ENCODE measurements around the gene KLHDC8A. TPM values are rescaled to one million over a fixed set of nuclear protein-coding genes. Genes with fewer than 3 reads are reported as not detected.

KLHDC8A gene
- total RNA-seq, 1 donor, result not detected

DNA sequence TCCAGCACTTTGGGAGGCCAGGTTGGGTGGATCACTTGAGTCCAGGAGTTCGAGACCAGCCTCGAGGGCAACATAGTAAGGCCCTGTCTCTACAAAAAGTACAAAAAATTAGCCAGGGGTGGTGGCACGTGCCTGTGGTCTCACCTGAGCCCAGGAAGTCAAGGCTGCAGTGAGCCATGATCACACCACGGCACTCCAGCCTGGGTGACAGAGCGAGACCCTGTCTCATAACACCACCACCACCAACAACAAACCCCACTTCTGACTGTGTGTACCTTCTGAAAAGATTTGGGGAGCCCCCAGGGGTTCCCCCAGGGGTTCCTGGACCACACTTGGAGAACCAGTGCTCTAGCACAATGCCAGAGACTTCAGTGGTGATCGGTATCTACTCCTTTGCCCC is 65.1 kb downstream of the KLHDC8A start:
- H3K4me2 ChIP-seq (ENCODE audit: insufficient read depth, low read length), result no peak overlapping the region
- no peaks in the 10 kb centered on the region for H3K79me2 ChIP-seq (ENCODE audit: insufficient read depth, low read length)
- DNase-seq (ENCODE audit: insufficient read length, low spot score, missing footprints), result no peak
- H3K4me3 ChIP-seq (ENCODE audit: insufficient read depth, low read length), result no peak overlapping the region
- no peaks in the 10 kb centered on the region for H3K9me3 ChIP-seq (ENCODE audit: low read depth, low read length)
- H2AFZ ChIP-seq (ENCODE audit: low read length), result no peak overlapping the region
- H4K20me1 ChIP-seq (ENCODE audit: insufficient read depth, low read length), result no peaks in the 10 kb centered on the region
- no peak for TF ChIP-seq CTCF (IDR thresholded peaks at IDR 0.05; ENCODE audit: extremely low read depth, low read depth, low read length)
- peaks cover 43% of the 10 kb centered on the region for H3K4me1 ChIP-seq (ENCODE audit: insufficient read depth, low read length)
- H3K27me3 ChIP-seq (ENCODE audit: insufficient read depth, low read length), result no peaks in the 10 kb centered on the region
- H3K27ac ChIP-seq (ENCODE audit: low read depth, low read length), result no peak overlapping the region
- H3K36me3 ChIP-seq (ENCODE audit: insufficient read depth, low read length), result no peaks in the 10 kb centered on the region

DNA sequence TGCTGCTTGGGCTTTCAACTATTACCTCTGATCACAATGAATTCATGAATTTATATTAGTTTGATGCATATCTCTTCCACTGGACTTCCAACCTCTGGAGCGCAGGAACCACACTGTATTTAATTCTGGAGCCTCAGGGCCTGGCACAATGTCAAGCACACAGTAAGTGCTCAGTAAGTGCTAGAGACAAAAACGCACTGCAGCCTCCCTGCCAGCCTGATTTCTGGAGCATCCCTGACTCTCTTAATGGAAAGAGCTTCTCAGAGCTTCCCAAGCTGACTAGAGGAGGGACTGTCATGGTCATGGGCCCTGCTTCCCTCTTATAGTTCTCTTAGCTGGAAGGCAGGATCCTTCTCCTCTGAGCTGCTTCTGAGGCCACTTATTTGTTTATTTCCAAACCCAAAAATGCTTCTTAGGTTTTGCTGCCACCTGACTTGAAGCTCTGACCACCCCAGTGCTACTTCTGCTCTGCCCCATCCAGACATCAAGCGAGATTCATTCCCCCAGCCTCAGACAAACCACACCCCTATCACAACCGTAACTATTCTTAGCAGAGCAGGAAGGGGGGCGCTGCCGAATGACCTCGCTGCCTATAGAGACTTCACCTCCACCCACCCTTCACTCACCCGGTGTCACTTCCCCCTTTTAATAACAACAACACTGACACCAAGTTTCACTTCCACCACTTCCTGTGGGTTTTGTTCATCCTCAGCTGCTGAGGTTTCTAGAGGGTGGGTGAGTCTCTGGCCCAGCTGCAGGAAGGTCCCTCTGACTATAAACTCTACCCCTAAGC is 68.8 kb downstream of the KLHDC8A start:
- H2AFZ ChIP-seq (ENCODE audit: low read length), result peak overlapping the region; percentile 71
- no peak for TF ChIP-seq CTCF (IDR thresholded peaks at IDR 0.05; ENCODE audit: extremely low read depth, low read depth, low read length)
- H3K4me1 ChIP-seq (ENCODE audit: insufficient read depth, low read length), result peaks cover 47% of the 10 kb centered on the region
- no peak overlapping the region for H3K4me3 ChIP-seq (ENCODE audit: insufficient read depth, low read length)
- H3K36me3 ChIP-seq (ENCODE audit: insufficient read depth, low read length), result no peaks in the 10 kb centered on the region
- H3K27me3 ChIP-seq (ENCODE audit: insufficient read depth, low read length), result no peaks in the 10 kb centered on the region
- peak overlapping the region; percentile 15 for H3K4me2 ChIP-seq (ENCODE audit: insufficient read depth, low read length)
- H3K79me2 ChIP-seq (ENCODE audit: insufficient read depth, low read length), result no peaks in the 10 kb centered on the region
- peak; percentile 53 for DNase-seq (ENCODE audit: insufficient read length, low spot score, missing footprints)
- no peaks in the 10 kb centered on the region for H3K9me3 ChIP-seq (ENCODE audit: low read depth, low read length)
- no peaks in the 10 kb centered on the region for H4K20me1 ChIP-seq (ENCODE audit: insufficient read depth, low read length)
- H3K27ac ChIP-seq (ENCODE audit: low read depth, low read length), result peak overlapping the region; percentile 33

DNA sequence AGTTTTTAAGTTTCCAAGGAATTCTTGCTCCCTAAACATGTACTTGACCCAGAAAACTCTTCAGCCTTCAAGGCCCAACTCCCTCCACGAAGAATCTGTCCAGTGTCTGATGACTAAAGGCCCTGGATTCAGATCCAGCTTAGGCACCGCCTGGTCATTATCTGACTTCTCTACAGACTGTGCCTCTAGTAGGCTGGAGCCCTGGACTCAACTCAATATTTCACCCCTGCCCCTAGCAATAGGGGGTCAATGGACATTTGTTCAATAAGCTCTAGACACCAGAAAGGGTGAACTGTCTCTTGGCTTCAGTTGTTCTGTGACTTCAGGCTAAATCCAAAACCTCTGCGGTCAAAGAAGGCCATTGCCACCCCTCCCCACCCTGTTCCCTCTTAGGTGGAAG is 69.6 kb downstream of the KLHDC8A start:
- H3K36me3 ChIP-seq (ENCODE audit: insufficient read depth, low read length), result no peaks in the 10 kb centered on the region
- H2AFZ ChIP-seq (ENCODE audit: low read length), result no peak overlapping the region
- no peaks in the 10 kb centered on the region for H4K20me1 ChIP-seq (ENCODE audit: insufficient read depth, low read length)
- no peaks in the 10 kb centered on the region for H3K9me3 ChIP-seq (ENCODE audit: low read depth, low read length)
- no peaks in the 10 kb centered on the region for H3K27me3 ChIP-seq (ENCODE audit: insufficient read depth, low read length)
- H3K4me3 ChIP-seq (ENCODE audit: insufficient read depth, low read length), result no peak overlapping the region
- H3K4me2 ChIP-seq (ENCODE audit: insufficient read depth, low read length), result peak overlapping the region; percentile 3
- H3K79me2 ChIP-seq (ENCODE audit: insufficient read depth, low read length), result no peaks in the 10 kb centered on the region
- peak; percentile 58 for DNase-seq (ENCODE audit: insufficient read length, low spot score, missing footprints)
- no peak for TF ChIP-seq CTCF (IDR thresholded peaks at IDR 0.05; ENCODE audit: extremely low read depth, low read depth, low read length)
- peaks cover 47% of the 10 kb centered on the region for H3K4me1 ChIP-seq (ENCODE audit: insufficient read depth, low read length)
- peak overlapping the region; percentile 33 for H3K27ac ChIP-seq (ENCODE audit: low read depth, low read length)

GRCh38 chr1:205286335-205286950 is 70.3 kb downstream of the KLHDC8A start:
- Histone ChIP-seq H2AFZ (ENCODE audit: low read length) (peak overlapping the region; percentile 64), H3K4me3 (ENCODE audit: insufficient read depth, low read length) (no peak overlapping the region), H3K36me3 (ENCODE audit: insufficient read depth, low read length) (no peaks in the 10 kb centered on the region), H3K9me3 (ENCODE audit: low read depth, low read length) (no peaks in the 10 kb centered on the region), H3K4me1 (ENCODE audit: insufficient read depth, low read length) (peaks cover 47% of the 10 kb centered on the region), H3K27ac (ENCODE audit: low read depth, low read length) (peak overlapping the region; percentile 66), H3K4me2 (ENCODE audit: insufficient read depth, low read length) (peak overlapping the region; percentile 71), H3K27me3 (ENCODE audit: insufficient read depth, low read length) (no peaks in the 10 kb centered on the region), H3K79me2 (ENCODE audit: insufficient read depth, low read length) (no peaks in the 10 kb centered on the region), H4K20me1 (ENCODE audit: insufficient read depth, low read length) (no peaks in the 10 kb centered on the region)
- TF ChIP-seq CTCF (IDR thresholded peaks at IDR 0.05; ENCODE audit: extremely low read depth, low read depth, low read length), result no peak
- peak; percentile 86 for DNase-seq (ENCODE audit: insufficient read length, low spot score, missing footprints)
